HCT116 (cell line): Measurements from ENCODE around the gene SLC25A31.

Experiments
- ATF3 ChIP-seq: IDR thresholded peaks from 2 replicates; pipeline ENCODE4 v1.6.1; 2012
- CTCF ChIP-seq, 3 experiments: fragments of 200-600 bp in 1 of 3; sonication (generic) in 1 of 3; IDR thresholded peaks in 2 of 3; conservative IDR thresholded peaks in 1 of 3; 2 replicates each; pipeline ENCODE4 v1.5.1; 2012 to 2017; ENCODE audit warnings: low read depth in 2 of 3, low read length in 2 of 3, antibody characterized with exemption in 1 of 3, borderline replicate concordance in 1 of 3, control low read depth in 1 of 3, mild to moderate bottlenecking in 1 of 3, mixed read lengths in 1 of 3, mixed run types in 1 of 3, moderate library complexity in 1 of 3; ENCODE audit not compliant: insufficient read depth in 1 of 3
- JUND ChIP-seq: IDR thresholded peaks from 2 replicates; pipeline ENCODE4 v1.6.1; 2012
- POLR2A ChIP-seq: IDR thresholded peaks from 2 replicates; pipeline ENCODE4 v1.7.0; 2011; ENCODE audit warnings: borderline replicate concordance; ENCODE audit not compliant: insufficient read depth, insufficient read length; ENCODE audit errors: extremely low read depth
- YY1 ChIP-seq: IDR thresholded peaks from 2 replicates; pipeline ENCODE4 v1.6.1; 2011; ENCODE audit warnings: low read length, low read depth, moderate library complexity, mild to moderate bottlenecking; ENCODE audit not compliant: insufficient replicate concordance; ENCODE audit errors: extremely low read depth
- ZNF274 ChIP-seq: fragments of 200-500 bp; sonication (Bioruptor generic); IDR thresholded peaks from 2 replicates; pipeline ENCODE4 v1.6.1; 2014; ENCODE audit warnings: mild to moderate bottlenecking, low read depth, low read length, inconsistent platforms

GRCh38 chr4:127741247-127741646 lies 11.0 kb downstream of the SLC25A31 start:
- TF ChIP-seq JUND: no peak
- TF ChIP-seq YY1: no peak
- no peak for TF ChIP-seq CTCF (IDR thresholded peaks at IDR 0.05 in 2 of 3, conservative IDR thresholded peaks at IDR 0.05 in 1 of 3; ENCODE audit: borderline replicate concordance in 1 of 3, insufficient read depth in 1 of 3, low read depth in 2 of 3, low read length in 2 of 3)
- TF ChIP-seq POLR2A: no peak
- TF ChIP-seq ZNF274: no peak
- TF ChIP-seq ATF3: no peak
